Medulla oblongata (tissue), 1 donor: Measurements from ENCODE around the gene RAB31.

ENCODE experiments used
- DNase-seq: peaks from one replicate; pipeline ENCODE4 v3.0.0-alpha.2; 2015; ENCODE audit errors: extremely low spot score

The RAB31 gene

GRCh38 chr18:9691235-9691634, 16.9 kb upstream of the RAB31 start:
- no peak for DNase-seq

- no peak for DNase-seq
Measured at GRCh38 chr18:9694174-9694573, 13.9 kb upstream of the RAB31 start.

- no peak for DNase-seq
Measured at GRCh38 chr18:9694952-9695495, 13.1 kb upstream of the RAB31 start.

GRCh38 chr18:9695605-9696004, 12.5 kb upstream of the RAB31 start:
- DNase-seq: no peak

- DNase-seq: no peak
Measured at GRCh38 chr18:9696112-9696511, 12.0 kb upstream of the RAB31 start.

GRCh38 chr18:9696701-9697100, 11.4 kb upstream of the RAB31 start:
- DNase-seq: no peak

- no peak for DNase-seq
Measured at GRCh38 chr18:9697121-9697520, 11.0 kb upstream of the RAB31 start.

- DNase-seq: no peak
Measured at GRCh38 chr18:9698497-9698896, 9.6 kb upstream of the RAB31 start.

GRCh38 chr18:9700261-9700796, 7.8 kb upstream of the RAB31 start:
- no peak for DNase-seq

GRCh38 chr18:9701609-9702349, 6.3 kb upstream of the RAB31 start:
- no peak for DNase-seq

GRCh38 chr18:9704233-9705118, 3.6 kb upstream of the RAB31 start:
- DNase-seq: no peak

- no peak for DNase-seq
Measured at GRCh38 chr18:9705183-9705829, 2.8 kb upstream of the RAB31 start.

GRCh38 chr18:9706081-9706935, 1.8 kb upstream of the RAB31 start:
- no peak for DNase-seq

GRCh38 chr18:9707381-9708056, 582 bp upstream of the RAB31 start:
- no peak for DNase-seq

- no peak for DNase-seq
Measured at GRCh38 chr18:9708434-9709303, 568 bp downstream of the RAB31 start.

- no peak for DNase-seq
Measured at GRCh38 chr18:9709304-9709877, 1.3 kb downstream of the RAB31 start.

GRCh38 chr18:9710037-9710436, 1.9 kb downstream of the RAB31 start:
- DNase-seq: no peak

GRCh38 chr18:9711361-9712129, 3.4 kb downstream of the RAB31 start:
- DNase-seq: no peak
